Activated effector memory CD4-positive, alpha-beta T cell treated with anti-CD3 and anti-CD28 coated beads, Interleukin-2, amount 50 U/mL, for 16 hours (primary cell): ENCODE measurements around the gene HTR1A.

Experiments used
- DNase-seq: peaks from one replicate; pipeline ENCODE4 v3.0.0-alpha.2; 2020

HTR1A gene

GRCh38 chr5:63962279-63962678, at the start of gene HTR1A:
Gene HTR1A, minus strand, starts transcription at chr5:63962445. Its CDS starts 726 bp downstream, at chr5:63961719.
- DNase-seq = no peak

- no peak for DNase-seq
Measured at GRCh38 chr5:64003966-64004365, 41.7 kb upstream of the HTR1A start.

GRCh38 chr5:64000096-64000495, 37.9 kb upstream of the HTR1A start:
- DNase-seq = no peak

GRCh38 chr5:63987053-63987452, 24.8 kb upstream of the HTR1A start:
- DNase-seq = no peak

GRCh38 chr5:63981864-63982263, 19.6 kb upstream of the HTR1A start:
- DNase-seq = no peak

GRCh38 chr5:63963926-63964325, 1.7 kb upstream of the HTR1A start:
- no peak for DNase-seq

- no peak for DNase-seq
Measured at GRCh38 chr5:63963080-63963735, 963 bp upstream of the HTR1A start.

- DNase-seq = no peak
Measured at GRCh38 chr5:63961598-63962161, 565 bp downstream of the HTR1A start.

- no peak for DNase-seq
Measured at GRCh38 chr5:63961125-63961597, 1.1 kb downstream of the HTR1A start.

- no peak for DNase-seq
Measured at GRCh38 chr5:63960646-63961045, 1.6 kb downstream of the HTR1A start.

- no peak for DNase-seq
Measured at GRCh38 chr5:63959177-63959982, 2.9 kb downstream of the HTR1A start.

GRCh38 chr5:63958654-63959053, 3.6 kb downstream of the HTR1A start:
- DNase-seq = no peak

GRCh38 chr5:63957617-63958016, 4.6 kb downstream of the HTR1A start:
- DNase-seq = no peak

- no peak for DNase-seq
Measured at GRCh38 chr5:63953217-63953616, 9.0 kb downstream of the HTR1A start.

- DNase-seq = no peak
Measured at GRCh38 chr5:63935103-63935502, 27.1 kb downstream of the HTR1A start.

- DNase-seq = no peak
Measured at GRCh38 chr5:63931836-63932235, 30.4 kb downstream of the HTR1A start.

- DNase-seq = no peak
Measured at GRCh38 chr5:63928451-63928850, 33.8 kb downstream of the HTR1A start.

GRCh38 chr5:63923914-63924313, 38.3 kb downstream of the HTR1A start:
- no peak for DNase-seq

- no peak for DNase-seq
Measured at GRCh38 chr5:63919763-63920478, 42.3 kb downstream of the HTR1A start.

GRCh38 chr5:63916786-63917185, 45.5 kb downstream of the HTR1A start:
- no peak for DNase-seq

GRCh38 chr5:63911871-63912270, 50.4 kb downstream of the HTR1A start:
- no peak for DNase-seq
